Nephron progenitor cell (in vitro differentiated cells): Measurements from ENCODE around the gene EVL.
"Not testable (repeated sequence)": the region's sequence is repeated elsewhere in the genome, so short reads cannot be mapped to it uniquely, and the experiment has no call there.

Experiments
- DNase-seq: peaks from one replicate; pipeline ENCODE4 v3.0.0; 2021
- H3K27ac Mint-ChIP-seq: 2 replicates; pipeline ENCODE4 v1.8.0; 2021; ENCODE audit warnings: mild to moderate bottlenecking, moderate library complexity, mixed read lengths
- H3K27me3 Mint-ChIP-seq: 2 replicates; pipeline ENCODE4 v1.8.0; 2021; ENCODE audit warnings: mild to moderate bottlenecking, low read depth, mixed read lengths; ENCODE audit not compliant: poor library complexity
- H3K36me3 Mint-ChIP-seq: 2 replicates; pipeline ENCODE4 v1.8.0; 2021; ENCODE audit warnings: low read depth, mixed read lengths
- H3K4me1 Mint-ChIP-seq: 2 replicates; pipeline ENCODE4 v1.8.0; 2021; ENCODE audit warnings: mixed read lengths
- H3K4me3 Mint-ChIP-seq: 2 replicates; pipeline ENCODE4 v1.8.0; 2021; ENCODE audit warnings: mild to moderate bottlenecking, moderate library complexity, mixed read lengths
- H3K9me3 Mint-ChIP-seq: 2 replicates; pipeline ENCODE4 v1.8.0; 2021; ENCODE audit warnings: mild to moderate bottlenecking, moderate library complexity, mixed read lengths
- TF ChIP-seq, protein P1 (sequence below): fragments of 200-600 bp; sonication (generic); IDR thresholded peaks from 2 replicates; pipeline ENCODE4 v1.5.0; 2021; ENCODE audit warnings: antibody characterized with exemption

The EVL gene

DNA sequence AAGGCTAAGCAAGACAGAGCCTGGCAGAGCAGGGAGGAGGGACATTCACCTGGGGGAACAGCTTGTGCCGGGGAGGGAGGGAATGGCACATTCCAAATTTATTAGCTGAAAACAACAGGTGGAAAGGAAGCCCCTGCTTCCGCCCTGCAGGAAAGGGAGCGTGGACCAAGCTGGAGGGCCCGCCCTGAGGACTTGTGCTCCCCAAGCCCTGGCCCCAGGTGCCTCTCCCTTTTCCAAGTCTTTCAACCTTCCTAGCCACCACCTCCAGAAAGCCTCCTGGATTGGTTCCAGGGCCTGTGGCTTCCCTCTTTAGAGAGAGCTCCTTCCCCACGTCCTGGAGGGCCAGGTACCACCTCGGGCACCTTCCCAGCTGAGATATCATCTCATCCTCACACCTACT is 91.6 kb downstream of the EVL start:
- Mint-ChIP-seq H3K4me3 (no peak overlapping the region), H3K4me1 (peaks cover 18% of the 10 kb centered on the region), H3K27me3 (peaks cover 75% of the 10 kb centered on the region), H3K27ac (no peak overlapping the region), H3K9me3 (peaks cover 13% of the 10 kb centered on the region), H3K36me3 (no peaks in the 10 kb centered on the region)
- DNase-seq: no peak
- TF ChIP-seq, protein P1, sequence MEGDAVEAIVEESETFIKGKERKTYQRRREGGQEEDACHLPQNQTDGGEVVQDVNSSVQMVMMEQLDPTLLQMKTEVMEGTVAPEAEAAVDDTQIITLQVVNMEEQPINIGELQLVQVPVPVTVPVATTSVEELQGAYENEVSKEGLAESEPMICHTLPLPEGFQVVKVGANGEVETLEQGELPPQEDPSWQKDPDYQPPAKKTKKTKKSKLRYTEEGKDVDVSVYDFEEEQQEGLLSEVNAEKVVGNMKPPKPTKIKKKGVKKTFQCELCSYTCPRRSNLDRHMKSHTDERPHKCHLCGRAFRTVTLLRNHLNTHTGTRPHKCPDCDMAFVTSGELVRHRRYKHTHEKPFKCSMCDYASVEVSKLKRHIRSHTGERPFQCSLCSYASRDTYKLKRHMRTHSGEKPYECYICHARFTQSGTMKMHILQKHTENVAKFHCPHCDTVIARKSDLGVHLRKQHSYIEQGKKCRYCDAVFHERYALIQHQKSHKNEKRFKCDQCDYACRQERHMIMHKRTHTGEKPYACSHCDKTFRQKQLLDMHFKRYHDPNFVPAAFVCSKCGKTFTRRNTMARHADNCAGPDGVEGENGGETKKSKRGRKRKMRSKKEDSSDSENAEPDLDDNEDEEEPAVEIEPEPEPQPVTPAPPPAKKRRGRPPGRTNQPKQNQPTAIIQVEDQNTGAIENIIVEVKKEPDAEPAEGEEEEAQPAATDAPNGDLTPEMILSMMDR: no peak

DNA sequence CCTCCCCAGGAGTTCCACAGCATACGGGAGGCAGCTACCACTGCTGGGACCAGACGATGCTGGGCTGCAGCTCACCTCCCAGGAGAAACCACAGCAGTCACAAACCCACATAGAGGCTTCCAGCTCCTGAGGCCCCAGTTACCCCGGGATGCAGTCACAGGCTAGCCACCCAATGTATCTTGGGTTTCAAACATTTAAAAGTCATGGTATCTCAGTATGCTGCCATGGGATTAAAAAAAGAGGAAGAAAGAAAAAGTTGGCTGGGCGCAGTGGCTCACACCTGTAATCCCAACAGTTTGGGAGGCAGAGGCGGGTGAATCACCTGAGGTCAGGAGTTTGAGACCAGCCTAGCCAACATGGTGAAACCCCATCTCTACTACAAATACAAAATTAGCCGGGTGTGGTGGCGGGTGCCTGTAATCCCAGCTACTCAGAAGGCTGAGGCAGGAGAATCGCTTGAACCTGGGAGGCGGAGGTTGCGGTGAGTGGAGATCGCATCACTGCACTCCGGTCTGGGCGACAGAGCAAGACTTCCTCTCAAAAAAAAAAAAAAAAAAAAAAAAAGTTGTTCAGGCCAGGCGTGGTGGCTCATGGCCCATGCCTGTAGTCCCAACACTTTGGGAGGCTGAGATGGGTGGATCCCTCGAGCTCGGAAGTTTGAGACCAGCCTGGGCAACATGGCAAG is 92.5 kb downstream of the EVL start:
- DNase-seq: not testable (repeated sequence)
- H3K4me3 Mint-ChIP-seq: peak overlapping the region; percentile 58
- H3K4me1 Mint-ChIP-seq: peaks cover 19% of the 10 kb centered on the region

DNA sequence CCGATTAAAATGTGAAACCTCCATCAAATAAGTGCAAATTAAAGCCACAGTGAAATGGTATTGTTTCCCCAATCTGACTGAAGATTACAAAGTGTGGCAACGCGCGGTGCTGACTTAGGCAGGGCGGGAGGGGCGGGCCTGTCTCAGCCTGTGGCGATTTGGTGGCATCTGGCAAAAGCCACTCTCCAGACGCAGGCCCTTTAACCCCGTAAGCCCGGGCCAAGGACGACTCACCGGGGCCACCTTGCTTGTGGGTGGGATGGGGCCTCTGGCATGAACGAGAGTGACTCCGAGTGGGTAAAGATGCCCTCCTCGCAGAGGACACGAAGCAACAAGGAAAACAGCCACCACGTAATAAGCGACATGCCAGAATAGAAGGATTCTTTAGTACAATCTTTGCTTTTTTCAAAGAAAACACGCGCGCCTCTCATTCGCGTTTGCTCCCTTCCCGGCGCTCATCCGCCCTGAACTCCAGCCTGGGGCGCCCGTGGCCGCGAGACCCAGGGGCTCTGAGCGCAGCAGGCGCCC is 93.4 kb downstream of the EVL start:
- Mint-ChIP-seq H3K4me3 (peak overlapping the region; percentile 52), H3K4me1 (peaks cover 23% of the 10 kb centered on the region), H3K9me3 (peaks cover 13% of the 10 kb centered on the region), H3K36me3 (no peaks in the 10 kb centered on the region), H3K27ac (no peak overlapping the region), H3K27me3 (peaks cover 88% of the 10 kb centered on the region)
- no peak for DNase-seq
- TF ChIP-seq, protein P1: no peak

More for the DNA sequence above, 92.5 kb downstream of the EVL start:
- H3K27me3 Mint-ChIP-seq: peaks cover 79% of the 10 kb centered on the region
- peaks cover 13% of the 10 kb centered on the region for H3K9me3 Mint-ChIP-seq
- H3K27ac Mint-ChIP-seq, H3K36me3 Mint-ChIP-seq: not testable (repeated sequence)

DNA sequence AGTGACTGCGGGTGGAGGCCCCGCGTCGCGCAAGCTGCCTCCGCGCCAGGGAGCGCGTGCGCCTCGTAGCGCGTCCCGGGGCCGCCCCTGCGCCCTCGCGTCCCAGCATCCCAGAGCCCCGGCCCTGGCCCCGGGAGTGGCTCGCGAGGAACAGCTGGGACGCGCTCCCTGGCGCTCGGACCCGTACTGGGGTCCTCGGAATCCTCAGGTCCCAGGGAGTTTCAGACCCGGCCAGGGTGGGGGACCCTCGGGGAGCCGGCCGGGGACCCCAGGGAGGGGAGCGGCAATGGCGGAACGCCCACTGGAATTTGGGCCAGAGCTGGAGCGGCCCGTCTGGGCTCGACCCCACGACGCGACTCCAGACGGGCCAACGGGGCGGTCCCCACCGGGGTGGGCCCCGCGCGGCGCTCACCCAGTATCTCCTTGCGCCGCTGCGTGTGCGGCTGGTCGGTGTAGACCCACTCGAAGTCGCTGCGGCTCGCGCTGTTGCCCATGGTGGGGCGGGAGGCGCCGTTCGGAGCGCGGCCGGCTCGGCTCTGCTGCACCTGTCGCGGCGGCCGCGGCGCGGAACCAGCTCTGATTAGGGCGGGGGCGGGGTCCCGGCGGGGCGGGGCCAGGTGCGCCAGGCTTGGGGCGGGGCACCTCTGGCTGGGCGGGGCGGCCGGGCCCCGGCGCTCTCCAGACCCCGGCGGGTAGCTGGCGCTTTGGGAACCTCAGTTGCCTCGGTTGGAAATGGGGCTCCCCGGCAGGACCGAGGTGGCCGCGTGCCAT is 94.1 kb downstream of the EVL start, which contains the start of gene DEGS2:
DEGS2 (minus strand) TSS at position 552 of the 771 bp plus-strand sequence; CDS start at position 494, 58 bp downstream.
- Mint-ChIP-seq H3K4me1 (peaks cover 23% of the 10 kb centered on the region), H3K27ac (no peak within 1 kb of the TSS), H3K9me3 (peaks cover 8% of the 10 kb centered on the region), H3K36me3 (no peaks in the 10 kb centered on the region), H3K27me3 (peaks cover 94% of the 10 kb centered on the region), H3K4me3 (peak within 1 kb of the TSS; percentile 52)
- DNase-seq: peak; percentile 69
- TF ChIP-seq, protein P1: no peak

- H3K36me3 Mint-ChIP-seq: no peaks in the 10 kb centered on the region
- H3K9me3 Mint-ChIP-seq: peaks cover 4% of the 10 kb centered on the region
- TF ChIP-seq, protein P1: no peak
- peaks cover 24% of the 10 kb centered on the region for H3K4me1 Mint-ChIP-seq
- no peak overlapping the region for H3K27ac Mint-ChIP-seq
- peak overlapping the region; percentile 34 for H3K4me3 Mint-ChIP-seq
- H3K27me3 Mint-ChIP-seq: peaks cover 96% of the 10 kb centered on the region
- peak; percentile 39 for DNase-seq
These were observed 94.8 kb downstream of the EVL start for GRCh38 chr14:100159865-100160533.

- Mint-ChIP-seq H3K27me3 (peaks cover 96% of the 10 kb centered on the region), H3K4me3 (no peak overlapping the region), H3K27ac (no peak overlapping the region)
These were observed 95.3 kb downstream of the EVL start for GRCh38 chr14:100160534-100160916.

More at GRCh38 chr14:100160534-100160916, 95.3 kb downstream of the EVL start:
- TF ChIP-seq, protein P1: no peak
- H3K36me3 Mint-ChIP-seq: no peaks in the 10 kb centered on the region
- H3K4me1 Mint-ChIP-seq: peaks cover 24% of the 10 kb centered on the region
- DNase-seq: no peak
- H3K9me3 Mint-ChIP-seq: no peaks in the 10 kb centered on the region
